GM20000 (cell line): ENCODE measurements around the gene PGM5.
"Not testable (repeated sequence)": the region's sequence is repeated elsewhere in the genome, so short reads cannot be mapped to it uniquely, and the experiment has no call there.

ENCODE experiments used
- DNase-seq: peaks from one replicate; pipeline ENCODE4 v3.0.0; 2012; ENCODE audit warnings: low spot score

PGM5 gene

GRCh38 chr9:68356380-68357118 is at the start of gene PGM5:
Gene PGM5, plus strand, starts transcription at chr9:68356611. Its CDS starts 517 bp downstream, at chr9:68357128.
- peak; percentile 11 for DNase-seq

- not testable (repeated sequence) for DNase-seq
Measured at GRCh38 chr9:68307127-68307526, 49.3 kb upstream of the PGM5 start.

GRCh38 chr9:68307654-68308053 is 48.8 kb upstream of the PGM5 start:
- not testable (repeated sequence) for DNase-seq

- not testable (repeated sequence) for DNase-seq
Measured at GRCh38 chr9:68311208-68311607, 45.2 kb upstream of the PGM5 start.

GRCh38 chr9:68318209-68318608 is 38.2 kb upstream of the PGM5 start:
- DNase-seq, result not testable (repeated sequence)

GRCh38 chr9:68323749-68324148 is 32.7 kb upstream of the PGM5 start:
- not testable (repeated sequence) for DNase-seq

- not testable (repeated sequence) for DNase-seq
Measured at GRCh38 chr9:68324518-68324917, 31.9 kb upstream of the PGM5 start.

- not testable (repeated sequence) for DNase-seq
Measured at GRCh38 chr9:68329106-68329505, 27.3 kb upstream of the PGM5 start.

GRCh38 chr9:68330531-68331173 is 25.8 kb upstream of the PGM5 start:
- not testable (repeated sequence) for DNase-seq

- not testable (repeated sequence) for DNase-seq
Measured at GRCh38 chr9:68332122-68332521, 24.3 kb upstream of the PGM5 start.

GRCh38 chr9:68335935-68336334 is 20.5 kb upstream of the PGM5 start:
- not testable (repeated sequence) for DNase-seq

- not testable (repeated sequence) for DNase-seq
Measured at GRCh38 chr9:68336639-68337339, 19.6 kb upstream of the PGM5 start.

- not testable (repeated sequence) for DNase-seq
Measured at GRCh38 chr9:68338000-68338399, 18.4 kb upstream of the PGM5 start.

GRCh38 chr9:68342265-68343025 is 14.0 kb upstream of the PGM5 start:
- DNase-seq, result not testable (repeated sequence)

- not testable (repeated sequence) for DNase-seq
Measured at GRCh38 chr9:68343242-68343641, 13.2 kb upstream of the PGM5 start.

- not testable (repeated sequence) for DNase-seq
Measured at GRCh38 chr9:68343992-68344391, 12.4 kb upstream of the PGM5 start.

GRCh38 chr9:68351689-68352088 is 4.7 kb upstream of the PGM5 start:
- not testable (repeated sequence) for DNase-seq

GRCh38 chr9:68355993-68356379 is 425 bp upstream of the PGM5 start:
- DNase-seq, result peak; percentile 2

GRCh38 chr9:68357119-68357714 is 806 bp downstream of the PGM5 start:
- DNase-seq, result not testable (repeated sequence)

GRCh38 chr9:68366933-68367547 is 10.6 kb downstream of the PGM5 start:
- DNase-seq, result not testable (repeated sequence)

GRCh38 chr9:68375789-68376188 is 19.4 kb downstream of the PGM5 start:
- not testable (repeated sequence) for DNase-seq
